H4 (cell line): ENCODE data around the gene MATK. TPM values are rescaled to one million over a fixed set of nuclear protein-coding genes. Genes with fewer than 3 reads are reported as not detected.
"Not testable (repeated sequence)": the region's sequence is repeated elsewhere in the genome, so short reads cannot be mapped to it uniquely, and the experiment has no call there.

ENCODE experiments used
- DNase-seq: peaks from one replicate; pipeline ENCODE4 v3.0.0-alpha.2; 2015; ENCODE audit warnings: low spot score
- total RNA-seq: library from RNA; depleted of rRNA; stranded (reverse); fragments of >200 nt; shearing (Covaris generic); gene quantifications from 2 replicates; pipeline ENCODE4 v1.2.3, GENCODE V29; 2014

MATK gene
- total RNA-seq, 1 experiment from 2014 or later, result 0.04 TPM

GRCh38 chr19:3816148-3816547 is 30.0 kb upstream of the MATK start:
- not testable (repeated sequence) for DNase-seq

GRCh38 chr19:3814648-3815047 is 28.5 kb upstream of the MATK start:
- no peak for DNase-seq

- no peak for DNase-seq
These were observed 27.6 kb upstream of the MATK start for GRCh38 chr19:3813473-3814392.

- DNase-seq, result no peak
These were observed 24.7 kb upstream of the MATK start for GRCh38 chr19:3810708-3811355.

- DNase-seq, result no peak
These were observed 23.9 kb upstream of the MATK start for GRCh38 chr19:3809881-3810707.

- DNase-seq, result no peak
These were observed 22.4 kb upstream of the MATK start for GRCh38 chr19:3808420-3809143.

- DNase-seq, result no peak
These were observed 21.6 kb upstream of the MATK start for GRCh38 chr19:3807574-3808354.

- DNase-seq, result no peak
These were observed 20.9 kb upstream of the MATK start for GRCh38 chr19:3807131-3807480.

GRCh38 chr19:3805859-3806258 is 19.7 kb upstream of the MATK start:
- DNase-seq, result no peak

GRCh38 chr19:3804429-3804828 is 18.2 kb upstream of the MATK start:
- DNase-seq, result no peak

GRCh38 chr19:3803986-3804385 is 17.8 kb upstream of the MATK start:
- DNase-seq, result no peak

GRCh38 chr19:3803114-3803888 is 17.1 kb upstream of the MATK start:
- no peak for DNase-seq

GRCh38 chr19:3801412-3802096 is 15.4 kb upstream of the MATK start:
- DNase-seq, result no peak

GRCh38 chr19:3800996-3801395 is 14.8 kb upstream of the MATK start:
- DNase-seq, result no peak

- peak; percentile 41 for DNase-seq
These were observed 12.0 kb upstream of the MATK start for GRCh38 chr19:3798137-3798536.

GRCh38 chr19:3796358-3796757 is 10.2 kb upstream of the MATK start:
- DNase-seq, result no peak

GRCh38 chr19:3793799-3794198 is 7.6 kb upstream of the MATK start:
- no peak for DNase-seq

GRCh38 chr19:3792114-3792513 is 5.9 kb upstream of the MATK start:
- DNase-seq, result no peak

GRCh38 chr19:3790941-3791340 is 4.8 kb upstream of the MATK start:
- no peak for DNase-seq
